C4-2B (cell line): ENCODE results near the gene DENND4B.

Experiments used
- H3K27ac ChIP-seq: fragments of 450-650 bp; 2 replicates; pipeline ENCODE4 v1.5.1; 2017
- CTCF ChIP-seq: fragments of 450-650 bp; conservative IDR thresholded peaks from 2 replicates; pipeline ENCODE4 v1.5.1; 2017; ENCODE audit warnings: mild to moderate bottlenecking
- ZFX ChIP-seq: fragments of 450-650 bp; IDR thresholded peaks from 2 replicates; pipeline ENCODE4 v1.6.1; 2017

Gene DENND4B

GRCh38 chr1:153951183-153951582 lies 4.7 kb upstream of the DENND4B start:
- no peak overlapping the region for H3K27ac ChIP-seq
- no peak for TF ChIP-seq CTCF
- no peak for TF ChIP-seq ZFX

GRCh38 chr1:153945795-153946621 lies 510 bp downstream of the DENND4B start:
- TF ChIP-seq CTCF = no peak
- TF ChIP-seq ZFX = peak; percentile 66; the same call in 1 of the 2 replicates
- H3K27ac ChIP-seq = peak overlapping the region; percentile 94

GRCh38 chr1:153945131-153945794 lies 1.3 kb downstream of the DENND4B start:
- peak overlapping the region; percentile 94 for H3K27ac ChIP-seq
- TF ChIP-seq CTCF = no peak
- TF ChIP-seq ZFX = no peak

GRCh38 chr1:153944827-153945117 lies 1.7 kb downstream of the DENND4B start:
- peak overlapping the region; percentile 94; the same call in 1 of the 2 replicates for H3K27ac ChIP-seq
- TF ChIP-seq CTCF (no peak), ZFX (no peak)

- H3K27ac ChIP-seq = no peak overlapping the region
These were observed 2.3 kb downstream of the DENND4B start for GRCh38 chr1:153944005-153944826.

GRCh38 chr1:153942766-153943549 lies 3.6 kb downstream of the DENND4B start:
- no peak for TF ChIP-seq ZFX
- TF ChIP-seq CTCF = no peak
- no peak overlapping the region for H3K27ac ChIP-seq

More at GRCh38 chr1:153944005-153944826, 2.3 kb downstream of the DENND4B start:
- no peak for TF ChIP-seq ZFX
- TF ChIP-seq CTCF = no peak
